GM10266 (cell line): ENCODE results near the gene TMEM132D.

ENCODE experiments used
- DNase-seq: peaks from one replicate; pipeline ENCODE4 v3.0.0; 2012; ENCODE audit errors: extremely low spot score
- CTCF ChIP-seq: IDR thresholded peaks from 2 replicates; pipeline ENCODE4 v1.5.1; 2012; ENCODE audit warnings: mild to moderate bottlenecking, low read depth; ENCODE audit not compliant: control insufficient read depth, insufficient read depth; ENCODE audit errors: missing control alignments

The TMEM132D gene

GRCh38 chr12:129034558-129035289 is 869.1 kb downstream of the TMEM132D start:
- no peak for TF ChIP-seq CTCF
- no peak for DNase-seq

GRCh38 chr12:129028844-129029243 is 875.0 kb downstream of the TMEM132D start:
- no peak for DNase-seq
- no peak for TF ChIP-seq CTCF

- DNase-seq: no peak
- TF ChIP-seq CTCF: no peak
These were observed 878.8 kb downstream of the TMEM132D start for GRCh38 chr12:129025055-129025454.
